DND-41 (cell line): ENCODE data around the gene DOCK7.

Experiments
- EZH2 ChIP-seq: IDR thresholded peaks from 3 replicates; pipeline ENCODE4 v1.6.1; 2012; ENCODE audit warnings: borderline replicate concordance, low read depth, mild to moderate bottlenecking, moderate library complexity, low read length, inconsistent platforms; ENCODE audit not compliant: severe bottlenecking
- TF ChIP-seq, protein P1 (sequence below): IDR thresholded peaks from 2 replicates; pipeline ENCODE4 v1.5.1; 2012; ENCODE audit warnings: borderline replicate concordance, low read length, moderate library complexity, mild to moderate bottlenecking; ENCODE audit not compliant: poor library complexity, severe bottlenecking; ENCODE audit errors: extremely low read depth

DNA sequence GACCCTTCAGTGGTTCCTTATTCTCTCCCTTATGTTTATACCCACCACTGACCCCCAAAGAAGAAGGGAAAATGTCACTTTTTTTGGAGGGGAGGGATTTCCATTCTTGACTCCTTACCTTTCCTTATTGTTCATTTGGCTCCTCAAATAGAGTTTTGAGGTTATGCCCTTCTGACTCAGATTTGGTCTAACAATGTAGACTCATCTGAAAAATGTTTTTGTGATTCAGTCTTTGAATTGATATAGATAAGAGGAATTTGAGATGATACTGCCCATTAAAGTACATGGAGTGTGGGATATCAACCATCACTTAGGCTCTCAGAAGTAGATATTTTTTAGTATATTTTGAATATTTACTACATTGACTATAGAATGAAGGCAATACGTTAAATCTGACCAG lies 235.2 kb downstream of the DOCK7 start:
- TF ChIP-seq, protein P1, sequence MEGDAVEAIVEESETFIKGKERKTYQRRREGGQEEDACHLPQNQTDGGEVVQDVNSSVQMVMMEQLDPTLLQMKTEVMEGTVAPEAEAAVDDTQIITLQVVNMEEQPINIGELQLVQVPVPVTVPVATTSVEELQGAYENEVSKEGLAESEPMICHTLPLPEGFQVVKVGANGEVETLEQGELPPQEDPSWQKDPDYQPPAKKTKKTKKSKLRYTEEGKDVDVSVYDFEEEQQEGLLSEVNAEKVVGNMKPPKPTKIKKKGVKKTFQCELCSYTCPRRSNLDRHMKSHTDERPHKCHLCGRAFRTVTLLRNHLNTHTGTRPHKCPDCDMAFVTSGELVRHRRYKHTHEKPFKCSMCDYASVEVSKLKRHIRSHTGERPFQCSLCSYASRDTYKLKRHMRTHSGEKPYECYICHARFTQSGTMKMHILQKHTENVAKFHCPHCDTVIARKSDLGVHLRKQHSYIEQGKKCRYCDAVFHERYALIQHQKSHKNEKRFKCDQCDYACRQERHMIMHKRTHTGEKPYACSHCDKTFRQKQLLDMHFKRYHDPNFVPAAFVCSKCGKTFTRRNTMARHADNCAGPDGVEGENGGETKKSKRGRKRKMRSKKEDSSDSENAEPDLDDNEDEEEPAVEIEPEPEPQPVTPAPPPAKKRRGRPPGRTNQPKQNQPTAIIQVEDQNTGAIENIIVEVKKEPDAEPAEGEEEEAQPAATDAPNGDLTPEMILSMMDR: no peak
- TF ChIP-seq EZH2: no peak
